ENCODE results near the gene EMILIN3.

DNA sequence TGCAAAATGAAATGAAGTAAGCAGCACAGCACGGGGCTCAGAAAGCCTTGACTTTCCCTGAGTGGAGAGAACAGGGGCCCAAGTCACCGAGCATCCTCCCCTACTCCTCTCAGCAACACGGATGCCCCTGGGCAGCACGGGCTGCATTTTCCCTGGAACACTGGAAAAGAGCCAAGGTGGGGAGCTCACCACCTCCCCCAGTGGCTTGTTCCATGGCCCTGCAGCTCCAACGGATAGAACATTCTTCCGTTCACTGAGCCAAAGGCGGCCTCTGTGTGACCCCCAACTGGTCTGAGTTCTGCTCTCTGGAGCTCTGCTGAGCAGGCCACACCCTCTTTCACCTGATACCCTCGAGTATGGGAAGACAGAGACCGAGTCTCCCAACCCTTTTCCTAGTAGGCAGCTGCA is 20.8 kb upstream of the EMILIN3 start:
- TF ChIP-seq, protein P1, sequence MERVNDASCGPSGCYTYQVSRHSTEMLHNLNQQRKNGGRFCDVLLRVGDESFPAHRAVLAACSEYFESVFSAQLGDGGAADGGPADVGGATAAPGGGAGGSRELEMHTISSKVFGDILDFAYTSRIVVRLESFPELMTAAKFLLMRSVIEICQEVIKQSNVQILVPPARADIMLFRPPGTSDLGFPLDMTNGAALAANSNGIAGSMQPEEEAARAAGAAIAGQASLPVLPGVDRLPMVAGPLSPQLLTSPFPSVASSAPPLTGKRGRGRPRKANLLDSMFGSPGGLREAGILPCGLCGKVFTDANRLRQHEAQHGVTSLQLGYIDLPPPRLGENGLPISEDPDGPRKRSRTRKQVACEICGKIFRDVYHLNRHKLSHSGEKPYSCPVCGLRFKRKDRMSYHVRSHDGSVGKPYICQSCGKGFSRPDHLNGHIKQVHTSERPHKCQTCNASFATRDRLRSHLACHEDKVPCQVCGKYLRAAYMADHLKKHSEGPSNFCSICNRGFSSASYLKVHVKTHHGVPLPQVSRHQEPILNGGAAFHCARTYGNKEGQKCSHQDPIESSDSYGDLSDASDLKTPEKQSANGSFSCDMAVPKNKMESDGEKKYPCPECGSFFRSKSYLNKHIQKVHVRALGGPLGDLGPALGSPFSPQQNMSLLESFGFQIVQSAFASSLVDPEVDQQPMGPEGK (CRISPR knock-in tag; IDR thresholded peaks at IDR 0.05; ENCODE audit: borderline replicate concordance), result no peak
- TF ChIP-seq ZNF565 (CRISPR knock-in tag; conservative IDR thresholded peaks at IDR 0.05; ENCODE audit: low read depth) (no peak), PPARA (CRISPR knock-in tag; IDR thresholded peaks at IDR 0.05; ENCODE audit: borderline replicate concordance) (no peak), RARB (CRISPR knock-in tag; IDR thresholded peaks at IDR 0.05) (no peak), ZNF8 (CRISPR knock-in tag; IDR thresholded peaks at IDR 0.05) (no peak), ZFP3 (CRISPR knock-in tag; IDR thresholded peaks at IDR 0.05) (no peak)
- TF ChIP-seq, protein P2, sequence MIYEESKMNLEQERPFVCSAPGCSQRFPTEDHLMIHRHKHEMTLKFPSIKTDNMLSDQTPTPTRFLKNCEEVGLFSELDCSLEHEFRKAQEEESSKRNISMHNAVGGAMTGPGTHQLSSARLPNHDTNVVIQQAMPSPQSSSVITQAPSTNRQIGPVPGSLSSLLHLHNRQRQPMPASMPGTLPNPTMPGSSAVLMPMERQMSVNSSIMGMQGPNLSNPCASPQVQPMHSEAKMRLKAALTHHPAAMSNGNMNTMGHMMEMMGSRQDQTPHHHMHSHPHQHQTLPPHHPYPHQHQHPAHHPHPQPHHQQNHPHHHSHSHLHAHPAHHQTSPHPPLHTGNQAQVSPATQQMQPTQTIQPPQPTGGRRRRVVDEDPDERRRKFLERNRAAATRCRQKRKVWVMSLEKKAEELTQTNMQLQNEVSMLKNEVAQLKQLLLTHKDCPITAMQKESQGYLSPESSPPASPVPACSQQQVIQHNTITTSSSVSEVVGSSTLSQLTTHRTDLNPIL (CRISPR knock-in tag; IDR thresholded peaks at IDR 0.05; ENCODE audit: low read depth), result no peak
